AG04450 (cell line): ENCODE data around the gene SPINK2. TPM values are rescaled to one million over a fixed set of nuclear protein-coding genes. Genes with fewer than 3 reads are reported as not detected.

Experiments used
- CTCF ChIA-PET: fragments of 300-600, 350-600 bp; formaldehyde crosslinking; extraction: SDS; loops from one replicate; lab custom pipeline; 2022; ENCODE audit warnings: antibody characterized with exemption, inconsistent platforms; lab: Charles Lee
- POLR2A ChIA-PET: fragments of 350-600 bp; formaldehyde crosslinking; extraction: SDS; loops from one replicate; lab custom pipeline; 2021; ENCODE audit warnings: antibody characterized with exemption, inconsistent platforms; lab: Yijun Ruan, JAX
- DNase-seq: peaks from one replicate; pipeline ENCODE4 v3.0.0-alpha.2; 2011; ENCODE audit warnings: low read depth, low spot score
- H3K27ac ChIP-seq: one replicate; pipeline ENCODE4 v1.5.1; 2012; ENCODE audit warnings: low read depth, low read length, control low read depth
- H3K27me3 ChIP-seq: one replicate; pipeline ENCODE4 v1.6.0; 2012; ENCODE audit warnings: low read length; ENCODE audit not compliant: control insufficient read depth, insufficient read depth
- H3K4me3 ChIP-seq: 2 replicates; pipeline ENCODE4 v1.5.1; 2011; ENCODE audit warnings: mild to moderate bottlenecking, low read depth, low read length, control low read depth
- H3K9me3 ChIP-seq: 2 replicates; pipeline ENCODE4 v1.5.1; 2012; ENCODE audit warnings: low read length; ENCODE audit not compliant: control insufficient read depth, insufficient read depth
- CTCF ChIP-seq: IDR thresholded peaks from 2 replicates; pipeline ENCODE4 v1.5.1; 2011; ENCODE audit warnings: low read depth, low read length, control low read depth, inconsistent platforms
- polyA plus RNA-seq: library from polyadenylated mRNA; depleted of rRNA; stranded (reverse); fragments of >200 nt; gene quantifications from 2 replicates; pipeline ENCODE4 v1.2.3, GENCODE V29; 2011

The SPINK2 gene
- polyA plus RNA-seq, 1 experiment: not detected

- Histone ChIP-seq H3K27ac (no peak overlapping the region), H3K27me3 (no peaks in the 10 kb centered on the region), H3K9me3 (no peaks in the 10 kb centered on the region), H3K4me3 (no peak overlapping the region)
- DNase-seq: no peak
- no peak for TF ChIP-seq CTCF
- ChIA-PET CTCF (interaction anchor here (0.6 to 2.7 kb wide), 3 partner anchors 24 to 247 kb away, joined by 3 to 8 read pairs (median 3); no protein-coding TSS in a partner anchor), POLR2A (no interaction called here)
Measured at GRCh38 chr4:56791316-56791715, 30.2 kb downstream of the SPINK2 start.

GRCh38 chr4:56790691-56791091 is 30.8 kb downstream of the SPINK2 start:
- ChIA-PET POLR2A (interaction anchor here (0.9 kb wide), 1 partner anchor 260 kb away, joined by 3 read pairs; no protein-coding TSS in a partner anchor), CTCF (interaction anchor here (0.8 to 2.7 kb wide), 4 partner anchors 8 to 842 kb away, joined by 3 to 9 read pairs (median 6); partner anchors contain the start of gene CEP135)
- H3K27me3 ChIP-seq: no peaks in the 10 kb centered on the region
- DNase-seq: no peak
- no peak overlapping the region for H3K27ac ChIP-seq
- H3K4me3 ChIP-seq: no peak overlapping the region
- no peak for TF ChIP-seq CTCF
- no peaks in the 10 kb centered on the region for H3K9me3 ChIP-seq

- Histone ChIP-seq H3K9me3 (no peaks in the 10 kb centered on the region), H3K27me3 (peaks cover 6% of the 10 kb centered on the region), H3K27ac (no peak overlapping the region), H3K4me3 (no peak overlapping the region)
- no peak for TF ChIP-seq CTCF
- ChIA-PET CTCF (interaction anchor here (1.3 kb wide), 1 partner anchor 11 kb away, joined by 4 read pairs; no protein-coding TSS in a partner anchor), POLR2A (interaction anchor here (0.7 kb wide), 1 partner anchor 11 kb away, joined by 7 read pairs; no protein-coding TSS in a partner anchor)
- no peak for DNase-seq
Measured at GRCh38 chr4:56788081-56788480, 33.4 kb downstream of the SPINK2 start.

- CTCF ChIA-PET: interaction anchor here (1.0 to 1.9 kb wide), 4 partner anchors 12 to 243 kb away, joined by 3 to 5 read pairs (median 4); no protein-coding TSS in a partner anchor
- no peak overlapping the region for H3K4me3 ChIP-seq
- H3K27me3 ChIP-seq: peaks cover 6% of the 10 kb centered on the region
- no peak for TF ChIP-seq CTCF
- H3K9me3 ChIP-seq: no peaks in the 10 kb centered on the region
- DNase-seq: no peak
- peak overlapping the region; percentile 70 for H3K27ac ChIP-seq
- POLR2A ChIA-PET: interaction anchor here (0.9 kb wide), 2 partner anchors 14 to 146 kb away, joined by 3 to 4 read pairs; no protein-coding TSS in a partner anchor
Measured at GRCh38 chr4:56787380-56787779, 34.1 kb downstream of the SPINK2 start.

GRCh38 chr4:56786955-56787354 is 34.5 kb downstream of the SPINK2 start:
- H3K27me3 ChIP-seq: peaks cover 6% of the 10 kb centered on the region
- no peak for TF ChIP-seq CTCF
- H3K4me3 ChIP-seq: no peak overlapping the region
- ChIA-PET POLR2A (interaction anchor here (0.8 to 0.9 kb wide), 3 partner anchors 15 to 174 kb away, joined by 3 to 4 read pairs (median 3); no protein-coding TSS in a partner anchor), CTCF (interaction anchor here (1.0 to 1.9 kb wide), 4 partner anchors 13 to 243 kb away, joined by 3 to 6 read pairs (median 5); no protein-coding TSS in a partner anchor)
- DNase-seq: peak; percentile 87
- peak overlapping the region; percentile 70 for H3K27ac ChIP-seq
- no peaks in the 10 kb centered on the region for H3K9me3 ChIP-seq
